Progenitor cell of endocrine pancreas (in vitro differentiated cells): ENCODE data around the gene TMEM89. TPM values are rescaled to one million over a fixed set of nuclear protein-coding genes. Genes with fewer than 3 reads are reported as not detected.
A peak's percentile ranks its signal among the peaks of the same experiment; 100 is the strongest.

Experiments
- DNase-seq: peaks from one replicate; pipeline ENCODE4 v3.0.0; 2021; ENCODE audit warnings: low spot score; ENCODE audit not compliant: unreplicated experiment
- H3K27ac Mint-ChIP-seq: 2 replicates; pipeline ENCODE4 v1.8.0; 2021; ENCODE audit warnings: mild to moderate bottlenecking, moderate library complexity, mixed read lengths
- H3K27me3 Mint-ChIP-seq: 2 replicates; pipeline ENCODE4 v1.8.0; 2021; ENCODE audit warnings: mixed read lengths
- H3K36me3 Mint-ChIP-seq: 2 replicates; pipeline ENCODE4 v1.8.0; 2022; ENCODE audit warnings: mixed read lengths; ENCODE audit not compliant: insufficient read depth
- H3K4me1 Mint-ChIP-seq: 2 replicates; pipeline ENCODE4 v1.8.0; 2021; ENCODE audit warnings: low read depth, mixed read lengths
- H3K4me3 Mint-ChIP-seq: 2 replicates; pipeline ENCODE4 v1.8.0; 2021; ENCODE audit warnings: low read depth, mild to moderate bottlenecking, moderate library complexity, mixed read lengths
- H3K9me3 Mint-ChIP-seq: 2 replicates; pipeline ENCODE4 v1.8.0; 2021; ENCODE audit warnings: low read depth, mixed read lengths
- CTCF ChIP-seq: fragments of 200-600 bp; sonication (generic); IDR thresholded peaks from one replicate; pipeline ENCODE4 v1.5.0; 2021; ENCODE audit warnings: antibody characterized with exemption, mild to moderate bottlenecking; ENCODE audit not compliant: unreplicated experiment
- total RNA-seq: library from RNA; stranded (reverse); gene quantifications from 2 replicates; pipeline ENCODE4 v1.2.1, GENCODE V29; 2021

The TMEM89 gene
- total RNA-seq, 1 donor from 2014 or later, result not detected

DNA sequence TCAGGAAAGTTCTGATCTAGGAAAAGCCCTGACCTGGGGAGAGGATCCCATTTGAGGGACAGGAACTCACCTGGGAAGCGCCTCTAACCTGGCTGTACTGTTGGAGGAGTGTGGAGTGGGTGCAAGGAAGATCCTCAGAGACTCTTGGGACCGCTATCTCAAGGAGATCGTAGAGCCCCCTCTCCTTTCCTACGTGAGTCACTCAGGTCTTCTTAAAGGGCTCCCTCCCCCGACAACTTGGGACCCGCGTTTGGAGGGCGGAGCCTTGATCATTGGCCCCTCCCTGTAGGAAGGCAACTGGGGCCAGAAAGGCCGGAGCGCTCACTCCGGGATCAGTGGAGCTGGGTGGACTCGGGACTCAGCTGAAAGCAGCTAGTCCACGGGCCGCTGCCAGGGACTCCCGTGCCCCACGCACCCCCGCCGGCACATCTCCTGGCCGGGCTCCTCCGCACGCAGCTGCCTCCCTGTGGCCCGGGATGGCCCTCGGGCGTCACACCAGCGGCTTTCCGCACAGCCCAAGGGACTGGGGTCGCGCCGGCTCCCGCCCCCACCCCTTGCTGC lies 13.2 kb upstream of the TMEM89 start:
- no peak for TF ChIP-seq CTCF
- Mint-ChIP-seq H3K27ac (no peak overlapping the region), H3K36me3 (peaks cover 8% of the 10 kb centered on the region), H3K4me1 (peaks cover 15% of the 10 kb centered on the region), H3K27me3 (peaks cover 12% of the 10 kb centered on the region), H3K4me3 (peak overlapping the region; percentile 74), H3K9me3 (no peaks in the 10 kb centered on the region)
- no peak for DNase-seq

DNA sequence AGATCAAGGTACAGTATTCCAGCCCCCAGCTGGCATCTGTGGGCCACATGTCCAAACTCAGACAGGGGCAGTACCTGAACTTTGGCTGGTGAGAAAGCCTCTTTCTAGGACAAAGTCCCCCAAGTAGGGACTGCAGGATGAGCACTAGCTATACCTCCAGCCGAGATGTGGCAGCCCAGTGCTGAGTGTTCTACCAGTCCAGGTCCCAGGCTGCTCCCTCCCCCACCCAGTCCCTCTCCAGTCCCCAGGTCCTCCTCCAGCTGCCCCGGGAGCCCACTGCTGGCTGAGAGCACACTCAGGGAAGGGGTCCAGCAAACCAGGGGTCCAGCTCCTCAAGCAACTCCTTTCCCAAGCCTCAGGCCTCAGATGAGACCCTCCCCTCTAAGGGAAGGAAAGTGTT lies 12.2 kb upstream of the TMEM89 start:
- H3K27me3 Mint-ChIP-seq, result peaks cover 9% of the 10 kb centered on the region
- H3K36me3 Mint-ChIP-seq, result peaks cover 10% of the 10 kb centered on the region
- peak overlapping the region; percentile 74 for H3K4me3 Mint-ChIP-seq
- no peaks in the 10 kb centered on the region for H3K9me3 Mint-ChIP-seq
- no peak for TF ChIP-seq CTCF
- DNase-seq, result no peak
- H3K4me1 Mint-ChIP-seq, result peaks cover 15% of the 10 kb centered on the region
- no peak overlapping the region for H3K27ac Mint-ChIP-seq

GRCh38 chr3:48633256-48633655 lies 11.7 kb upstream of the TMEM89 start:
- DNase-seq, result no peak
- TF ChIP-seq CTCF, result no peak
- Mint-ChIP-seq H3K9me3 (no peaks in the 10 kb centered on the region), H3K27ac (no peak overlapping the region), H3K4me1 (peaks cover 15% of the 10 kb centered on the region), H3K4me3 (no peak overlapping the region), H3K27me3 (peaks cover 9% of the 10 kb centered on the region), H3K36me3 (peaks cover 9% of the 10 kb centered on the region)

DNA sequence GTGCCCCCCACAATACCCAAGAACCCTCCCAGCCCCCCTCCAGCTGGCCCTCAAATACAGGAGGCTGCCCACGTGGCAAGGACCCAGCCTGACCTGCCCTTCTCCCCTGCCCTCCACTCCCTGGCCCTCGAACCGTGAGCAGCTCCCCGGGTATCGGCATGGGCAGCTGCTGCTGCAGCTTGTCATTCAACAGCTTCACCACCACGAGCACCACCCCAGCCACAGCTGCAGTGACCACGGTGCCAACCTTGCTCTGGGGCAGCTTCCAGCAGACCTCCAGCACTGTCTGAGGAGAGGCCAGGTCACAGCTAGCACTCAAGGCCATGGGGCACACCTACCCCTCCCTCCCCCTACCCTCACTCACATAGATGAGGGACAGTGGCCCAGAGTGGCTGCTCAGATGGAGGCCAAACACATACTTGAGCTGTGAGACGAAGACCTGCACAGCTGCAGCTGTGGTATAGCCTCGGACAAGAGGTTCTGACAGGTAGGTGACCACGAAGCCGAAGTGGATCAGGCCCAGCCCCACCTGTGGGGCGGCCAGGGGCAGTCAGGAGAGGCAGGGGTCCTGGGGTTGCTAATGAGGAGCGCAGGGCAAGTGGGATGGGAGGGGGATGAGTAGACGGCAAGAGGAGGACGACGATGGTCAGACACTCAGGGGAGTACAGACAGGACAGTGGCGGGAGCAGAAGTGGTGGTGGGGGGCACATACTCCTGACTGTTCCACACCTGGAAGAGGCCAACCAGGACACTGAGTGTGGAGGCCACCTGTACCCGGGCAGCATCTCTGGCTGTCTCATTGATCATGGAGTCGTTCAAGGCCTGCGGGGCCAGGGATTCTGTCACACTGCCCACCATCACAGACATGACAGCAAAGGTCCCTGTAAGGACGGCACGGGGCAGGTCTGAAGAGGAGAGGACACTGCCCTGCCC lies 10.2 kb upstream of the TMEM89 start:
- H3K9me3 Mint-ChIP-seq, result no peaks in the 10 kb centered on the region
- peaks cover 6% of the 10 kb centered on the region for H3K27me3 Mint-ChIP-seq
- peaks cover 14% of the 10 kb centered on the region for H3K36me3 Mint-ChIP-seq
- TF ChIP-seq CTCF, result no peak
- peaks cover 11% of the 10 kb centered on the region for H3K4me1 Mint-ChIP-seq
- DNase-seq, result no peak
- H3K27ac Mint-ChIP-seq, result no peak overlapping the region
- no peak overlapping the region for H3K4me3 Mint-ChIP-seq

GRCh38 chr3:48630833-48631232 lies 9.3 kb upstream of the TMEM89 start:
- peaks cover 14% of the 10 kb centered on the region for H3K36me3 Mint-ChIP-seq
- no peak for DNase-seq
- no peaks in the 10 kb centered on the region for H3K9me3 Mint-ChIP-seq
- peaks cover 6% of the 10 kb centered on the region for H3K4me1 Mint-ChIP-seq
- no peak for TF ChIP-seq CTCF
- H3K4me3 Mint-ChIP-seq, result no peak overlapping the region
- H3K27me3 Mint-ChIP-seq, result peaks cover 6% of the 10 kb centered on the region
- H3K27ac Mint-ChIP-seq, result no peak overlapping the region
